Measurements from ENCODE around the gene TMEM26.

Gene TMEM26

DNA sequence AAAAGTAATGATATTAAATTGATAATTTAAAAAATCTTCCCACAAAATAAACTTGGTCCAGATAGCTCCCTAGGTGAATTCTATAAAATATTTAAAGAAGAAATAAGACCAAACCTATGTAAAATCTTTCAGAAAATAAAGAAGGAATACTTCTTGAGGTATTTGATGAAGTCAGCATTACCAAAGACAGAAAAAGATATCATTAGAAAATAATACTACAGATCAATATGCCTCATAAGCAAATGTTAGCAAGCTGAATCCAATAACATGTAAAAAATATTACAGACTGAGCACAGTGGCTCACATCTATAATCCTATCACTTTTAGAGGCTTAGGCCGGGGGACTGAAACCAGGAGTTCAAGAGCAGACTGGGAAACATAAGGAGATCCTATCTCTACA is 30.0 kb downstream of the TMEM26 start:
- in situ Hi-C loops (cut with HindIII; ENCODE audit: low sequenced_read_pairs), result no loop called here
- no peak for DNase-seq (ENCODE audit: low read depth, low spot score)
- no peak overlapping the region for H3K4me3 ChIP-seq (ENCODE audit: low read depth, low read length)
- TF ChIP-seq, protein P1, sequence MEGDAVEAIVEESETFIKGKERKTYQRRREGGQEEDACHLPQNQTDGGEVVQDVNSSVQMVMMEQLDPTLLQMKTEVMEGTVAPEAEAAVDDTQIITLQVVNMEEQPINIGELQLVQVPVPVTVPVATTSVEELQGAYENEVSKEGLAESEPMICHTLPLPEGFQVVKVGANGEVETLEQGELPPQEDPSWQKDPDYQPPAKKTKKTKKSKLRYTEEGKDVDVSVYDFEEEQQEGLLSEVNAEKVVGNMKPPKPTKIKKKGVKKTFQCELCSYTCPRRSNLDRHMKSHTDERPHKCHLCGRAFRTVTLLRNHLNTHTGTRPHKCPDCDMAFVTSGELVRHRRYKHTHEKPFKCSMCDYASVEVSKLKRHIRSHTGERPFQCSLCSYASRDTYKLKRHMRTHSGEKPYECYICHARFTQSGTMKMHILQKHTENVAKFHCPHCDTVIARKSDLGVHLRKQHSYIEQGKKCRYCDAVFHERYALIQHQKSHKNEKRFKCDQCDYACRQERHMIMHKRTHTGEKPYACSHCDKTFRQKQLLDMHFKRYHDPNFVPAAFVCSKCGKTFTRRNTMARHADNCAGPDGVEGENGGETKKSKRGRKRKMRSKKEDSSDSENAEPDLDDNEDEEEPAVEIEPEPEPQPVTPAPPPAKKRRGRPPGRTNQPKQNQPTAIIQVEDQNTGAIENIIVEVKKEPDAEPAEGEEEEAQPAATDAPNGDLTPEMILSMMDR (IDR thresholded peaks at IDR 0.05; ENCODE audit: low read depth, low read length), result no peak

DNA sequence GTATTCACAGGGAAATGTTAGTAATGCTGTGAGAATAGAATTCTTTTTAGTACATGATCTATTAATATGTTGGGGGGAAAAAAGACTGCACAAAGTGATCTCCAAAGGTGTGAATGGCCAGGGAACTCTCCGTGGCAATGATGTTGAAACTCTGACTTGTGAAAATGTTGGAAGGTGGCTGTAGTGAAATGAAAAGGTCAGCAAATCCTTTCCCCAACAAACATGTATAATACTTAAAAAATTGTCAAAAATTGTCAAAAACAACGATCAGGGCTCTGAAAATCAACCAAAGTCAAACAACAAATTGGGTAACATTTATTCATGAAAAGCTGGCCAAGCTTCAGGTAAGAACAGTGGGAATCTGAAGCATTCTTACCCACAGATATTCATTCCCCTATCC is 35.5 kb downstream of the TMEM26 start:
- no peak overlapping the region for H3K4me3 ChIP-seq (ENCODE audit: low read depth, low read length)
- TF ChIP-seq, protein P1 (IDR thresholded peaks at IDR 0.05; ENCODE audit: low read depth, low read length), result no peak
- in situ Hi-C loops (cut with HindIII; ENCODE audit: low sequenced_read_pairs), result no loop called here
- DNase-seq (ENCODE audit: low read depth, low spot score), result no peak

DNA sequence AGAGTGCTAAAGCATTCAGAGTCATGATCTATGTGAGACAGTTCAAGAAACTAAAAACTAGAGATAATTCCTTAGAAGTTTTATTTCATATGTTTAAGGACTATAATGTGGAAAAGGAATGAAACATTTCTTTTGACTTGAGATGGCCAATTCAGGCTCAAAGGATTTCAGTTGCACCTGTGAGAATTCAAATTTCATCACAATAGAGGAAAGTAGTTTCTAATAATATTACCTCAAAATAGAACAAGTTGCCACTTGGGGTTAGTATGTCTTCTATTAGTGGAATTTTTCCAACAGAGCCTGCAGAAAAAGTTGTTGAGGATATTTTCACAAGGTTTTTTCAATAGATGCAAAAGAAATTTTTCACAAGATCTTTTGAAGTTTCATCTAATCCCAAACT is 37.4 kb downstream of the TMEM26 start:
- no peak for DNase-seq (ENCODE audit: low read depth, low spot score)
- no peak overlapping the region for H3K4me3 ChIP-seq (ENCODE audit: low read depth, low read length)
- TF ChIP-seq, protein P1 (IDR thresholded peaks at IDR 0.05; ENCODE audit: low read depth, low read length), result no peak
- in situ Hi-C loops (cut with HindIII; ENCODE audit: low sequenced_read_pairs), result no loop called here

DNA sequence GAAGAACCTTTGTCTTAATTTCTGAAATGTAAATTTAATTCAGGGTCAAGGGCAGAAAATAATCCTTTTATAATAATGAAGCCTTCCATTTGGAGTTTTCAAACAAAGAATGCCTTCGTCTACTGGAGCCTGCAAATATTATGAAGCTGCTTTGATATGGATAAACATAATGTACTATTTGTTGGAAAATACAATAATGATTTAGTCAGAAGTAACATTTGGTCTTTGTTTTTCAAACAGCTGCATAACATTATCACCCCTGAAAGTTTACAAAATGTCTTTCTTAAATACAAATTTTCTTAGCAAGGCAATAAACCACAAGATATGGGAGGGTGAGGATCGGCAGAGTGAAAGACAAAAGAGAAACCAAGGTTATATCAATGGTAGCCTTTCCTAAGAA is 41.5 kb downstream of the TMEM26 start:
- DNase-seq (ENCODE audit: low read depth, low spot score), result no peak

DNA sequence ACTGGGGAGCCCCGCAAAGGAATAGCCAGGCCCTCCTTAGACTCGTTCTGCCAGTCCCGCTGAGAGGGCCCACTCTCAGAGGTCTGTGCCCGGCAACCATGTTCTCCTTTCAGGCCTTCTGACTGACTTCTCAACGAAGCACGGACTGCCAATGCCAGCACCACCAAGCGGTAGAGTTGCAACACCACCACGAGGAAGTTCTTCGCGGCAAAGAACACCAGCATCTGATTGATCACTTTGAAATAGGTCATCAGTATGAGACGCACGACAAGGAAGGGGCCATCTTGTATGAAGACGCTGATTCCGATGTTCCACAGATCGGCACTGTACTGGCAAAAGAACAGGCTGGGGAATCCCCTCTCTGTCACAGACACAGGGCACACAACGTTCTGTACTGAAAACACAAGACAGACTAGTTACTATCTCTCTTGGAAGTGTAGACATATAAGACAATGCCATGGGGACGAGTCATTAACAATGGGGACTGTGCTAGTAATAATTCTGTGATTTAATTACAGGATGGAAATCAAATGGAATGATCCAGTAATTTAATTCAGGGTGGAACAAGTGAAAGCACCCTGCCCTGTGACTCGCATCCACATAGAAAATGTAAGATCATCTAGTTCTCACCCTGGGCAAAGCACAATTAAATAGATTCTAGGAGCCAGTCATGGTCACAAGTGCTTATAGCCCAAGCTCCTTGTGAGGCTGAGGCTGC is 42.7 kb downstream of the TMEM26 start:
- DNase-seq (ENCODE audit: low read depth, low spot score), result no peak
- TF ChIP-seq, protein P1 (IDR thresholded peaks at IDR 0.05; ENCODE audit: low read depth, low read length), result no peak
- in situ Hi-C loops (cut with HindIII; ENCODE audit: low sequenced_read_pairs), result no loop called here
- no peak overlapping the region for H3K4me3 ChIP-seq (ENCODE audit: low read depth, low read length)

More for the DNA sequence above, 41.5 kb downstream of the TMEM26 start:
- TF ChIP-seq, protein P1 (IDR thresholded peaks at IDR 0.05; ENCODE audit: low read depth, low read length), result no peak
- H3K4me3 ChIP-seq (ENCODE audit: low read depth, low read length), result no peak overlapping the region
- in situ Hi-C loops (cut with HindIII; ENCODE audit: low sequenced_read_pairs), result no loop called here

DNA sequence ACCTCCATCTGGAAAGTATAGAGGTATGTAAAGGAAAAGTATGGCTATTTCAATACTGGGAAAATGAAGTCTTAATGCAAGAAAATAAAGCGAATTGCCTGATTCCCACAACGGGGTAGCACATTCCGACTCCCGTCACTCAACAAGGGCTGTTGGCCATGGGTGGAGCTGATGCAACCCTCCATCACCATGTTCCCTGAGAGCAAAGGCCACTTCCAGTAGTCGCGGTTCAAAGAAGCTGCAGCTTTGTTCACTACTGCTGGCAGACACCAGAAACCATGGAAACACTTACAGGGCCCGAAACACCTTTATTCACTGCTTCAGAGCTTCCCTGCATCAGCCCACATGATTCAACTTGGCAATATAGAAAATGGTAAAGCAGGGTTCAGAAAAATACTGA is 44.0 kb downstream of the TMEM26 start:
- no peak overlapping the region for H3K4me3 ChIP-seq (ENCODE audit: low read depth, low read length)
- in situ Hi-C loops (cut with HindIII; ENCODE audit: low sequenced_read_pairs), result no loop called here
- DNase-seq (ENCODE audit: low read depth, low spot score), result no peak
- TF ChIP-seq, protein P1 (IDR thresholded peaks at IDR 0.05; ENCODE audit: low read depth, low read length), result no peak

Measured in astrocyte of the spinal cord (primary cell).